Stomach (tissue), 4 donors: ENCODE results near the gene LMAN1L.

Experiments used
- EP300 ChIP-seq: sonication (generic); formaldehyde crosslinking; IDR thresholded peaks from one replicate; pipeline ENCODE4 v1.6.1; 2017; ENCODE audit warnings: antibody characterized with exemption
- POLR2AphosphoS5 ChIP-seq, 3 donors: sonication (generic); formaldehyde crosslinking; IDR thresholded peaks; one replicate each; pipeline ENCODE4 v1.6.1; 2016; ENCODE audit warnings: antibody characterized with exemption in 3 of 3
- TF ChIP-seq, protein P1 (sequence below), 7 experiments: fragments of 450-650 bp in 4 of 7; fragments of 200-600 bp in 3 of 7; sonication (generic) in 3 of 7; IDR thresholded peaks; one replicate each; pipeline ENCODE4 v1.5.1; 2016 to 2019; ENCODE audit warnings: antibody characterized with exemption in 7 of 7, control low read depth in 2 of 7, mild to moderate bottlenecking in 1 of 7

DNA sequence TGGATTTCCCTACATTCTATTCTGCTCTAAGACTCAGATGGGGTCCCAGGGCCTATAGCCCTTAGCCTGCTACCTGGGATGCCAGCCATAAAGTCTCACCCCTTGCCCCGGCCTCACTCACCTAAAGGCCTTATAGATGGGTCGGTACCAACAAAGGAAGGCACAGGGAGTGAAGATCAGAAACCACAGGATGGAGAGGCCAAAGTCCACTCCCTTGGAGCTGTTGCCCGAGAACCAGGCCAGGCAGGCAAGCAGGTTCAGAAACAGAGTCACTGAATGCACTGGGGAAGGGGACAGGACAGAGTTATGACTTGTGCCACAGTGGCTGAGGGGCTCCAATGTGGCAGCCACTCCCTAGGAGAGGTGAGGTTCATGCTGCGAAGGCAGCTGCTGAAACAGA is 37.8 kb downstream of the LMAN1L start:
- TF ChIP-seq EP300 (no peak), POLR2AphosphoS5 (IDR thresholded peaks at IDR 0.05) (no peak)
- TF ChIP-seq, protein P1, sequence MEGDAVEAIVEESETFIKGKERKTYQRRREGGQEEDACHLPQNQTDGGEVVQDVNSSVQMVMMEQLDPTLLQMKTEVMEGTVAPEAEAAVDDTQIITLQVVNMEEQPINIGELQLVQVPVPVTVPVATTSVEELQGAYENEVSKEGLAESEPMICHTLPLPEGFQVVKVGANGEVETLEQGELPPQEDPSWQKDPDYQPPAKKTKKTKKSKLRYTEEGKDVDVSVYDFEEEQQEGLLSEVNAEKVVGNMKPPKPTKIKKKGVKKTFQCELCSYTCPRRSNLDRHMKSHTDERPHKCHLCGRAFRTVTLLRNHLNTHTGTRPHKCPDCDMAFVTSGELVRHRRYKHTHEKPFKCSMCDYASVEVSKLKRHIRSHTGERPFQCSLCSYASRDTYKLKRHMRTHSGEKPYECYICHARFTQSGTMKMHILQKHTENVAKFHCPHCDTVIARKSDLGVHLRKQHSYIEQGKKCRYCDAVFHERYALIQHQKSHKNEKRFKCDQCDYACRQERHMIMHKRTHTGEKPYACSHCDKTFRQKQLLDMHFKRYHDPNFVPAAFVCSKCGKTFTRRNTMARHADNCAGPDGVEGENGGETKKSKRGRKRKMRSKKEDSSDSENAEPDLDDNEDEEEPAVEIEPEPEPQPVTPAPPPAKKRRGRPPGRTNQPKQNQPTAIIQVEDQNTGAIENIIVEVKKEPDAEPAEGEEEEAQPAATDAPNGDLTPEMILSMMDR (IDR thresholded peaks at IDR 0.05) = no peak
